DND-41 (cell line): ENCODE results near the gene C11orf87.

Experiments used
- ATAC-seq: fragments of 200-7000 bp; cut with Tn5 transposase; 3 replicates; pipeline ENCODE4 v1.9.1; 2021; ENCODE audit warnings: low read depth; ENCODE audit not compliant: insufficient read depth
- DNase-seq: peaks from one replicate; pipeline ENCODE4 v3.0.0-alpha.2; 2020
- H2AFZ ChIP-seq: 2 replicates; pipeline ENCODE4 v1.6.0; 2012; ENCODE audit warnings: low read depth, low read length
- H3K27ac ChIP-seq: 2 replicates; pipeline ENCODE4 v1.5.1; 2012; ENCODE audit warnings: low read length, inconsistent platforms
- H3K27me3 ChIP-seq: fragments of 200-600 bp; sonication (generic); 2 replicates; pipeline ENCODE4 v1.6.0; 2012; ENCODE audit warnings: low read length, mild to moderate bottlenecking, inconsistent platforms; ENCODE audit not compliant: insufficient read depth, poor library complexity
- H3K36me3 ChIP-seq: 2 replicates; pipeline ENCODE4 v1.5.1; 2012; ENCODE audit warnings: low read length, inconsistent platforms; ENCODE audit not compliant: insufficient read depth
- H3K4me1 ChIP-seq: 2 replicates; pipeline ENCODE4 v1.5.1; 2012; ENCODE audit warnings: mild to moderate bottlenecking, low read length; ENCODE audit not compliant: insufficient read depth
- H3K4me2 ChIP-seq: 2 replicates; pipeline ENCODE4 v1.6.0; 2012; ENCODE audit warnings: mild to moderate bottlenecking, moderate library complexity, low read length, inconsistent platforms; ENCODE audit not compliant: insufficient read depth
- H3K4me3 ChIP-seq, 2 experiments: fragments of 200-600 bp in 1 of 2; shearing (Covaris generic) in 1 of 2; 2 replicates each; pipeline ENCODE4 v1.5.1; 2012 to 2016; ENCODE audit warnings: inconsistent platforms in 2 of 2, low read length in 2 of 2, mild to moderate bottlenecking in 2 of 2, low read depth in 1 of 2, moderate library complexity in 1 of 2
- H3K79me2 ChIP-seq: 2 replicates; pipeline ENCODE4 v1.6.0; 2012; ENCODE audit warnings: low read length, inconsistent platforms; ENCODE audit not compliant: insufficient read depth
- H3K9ac ChIP-seq: 2 replicates; pipeline ENCODE4 v1.6.0; 2012; ENCODE audit warnings: low read depth, mild to moderate bottlenecking, inconsistent platforms, low read length, moderate library complexity
- H3K9me3 ChIP-seq: 2 replicates; pipeline ENCODE4 v1.5.1; 2012; ENCODE audit warnings: low read length, moderate library complexity, mild to moderate bottlenecking, inconsistent platforms; ENCODE audit not compliant: insufficient read depth, severe bottlenecking
- H4K20me1 ChIP-seq: 2 replicates; pipeline ENCODE4 v1.6.0; 2012; ENCODE audit warnings: low read length; ENCODE audit not compliant: insufficient read depth
- EZH2 ChIP-seq: IDR thresholded peaks from 3 replicates; pipeline ENCODE4 v1.6.1; 2012; ENCODE audit warnings: borderline replicate concordance, low read depth, mild to moderate bottlenecking, moderate library complexity, low read length, inconsistent platforms; ENCODE audit not compliant: severe bottlenecking
- TF ChIP-seq, protein P1 (sequence below): IDR thresholded peaks from 2 replicates; pipeline ENCODE4 v1.5.1; 2012; ENCODE audit warnings: borderline replicate concordance, low read length, moderate library complexity, mild to moderate bottlenecking; ENCODE audit not compliant: poor library complexity, severe bottlenecking; ENCODE audit errors: extremely low read depth

The C11orf87 gene

DNA sequence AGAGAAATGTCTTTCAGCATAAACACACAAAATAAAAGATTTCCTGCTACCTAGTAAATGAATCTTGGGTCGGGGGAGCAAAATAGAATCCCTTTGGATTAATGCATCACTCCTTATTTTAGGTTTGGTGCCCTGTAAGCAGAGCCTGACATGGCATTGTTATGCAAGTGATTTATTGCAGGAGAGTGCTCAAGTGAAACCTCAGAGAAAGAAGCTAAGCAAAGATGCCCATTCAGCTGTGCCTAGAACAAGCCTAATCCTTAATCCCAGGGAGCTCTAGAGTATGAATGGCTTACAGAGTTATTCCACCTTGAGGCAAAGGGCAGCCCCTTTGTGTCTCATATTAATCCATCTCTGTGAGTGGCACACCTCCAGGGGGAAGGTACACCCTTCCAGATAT lies 21.1 kb downstream of the C11orf87 start:
- H3K27me3 ChIP-seq: no peaks in the 10 kb centered on the region
- no peak overlapping the region for H3K27ac ChIP-seq
- ATAC-seq (no peak), DNase-seq (no peak)
- H3K4me1 ChIP-seq: no peaks in the 10 kb centered on the region
- no peak overlapping the region for H3K4me3 ChIP-seq
- no peak overlapping the region for H3K4me2 ChIP-seq
- H3K9ac ChIP-seq: no peak overlapping the region
- no peaks in the 10 kb centered on the region for H4K20me1 ChIP-seq
- no peaks in the 10 kb centered on the region for H3K9me3 ChIP-seq
- H3K36me3 ChIP-seq: no peaks in the 10 kb centered on the region
- TF ChIP-seq, protein P1, sequence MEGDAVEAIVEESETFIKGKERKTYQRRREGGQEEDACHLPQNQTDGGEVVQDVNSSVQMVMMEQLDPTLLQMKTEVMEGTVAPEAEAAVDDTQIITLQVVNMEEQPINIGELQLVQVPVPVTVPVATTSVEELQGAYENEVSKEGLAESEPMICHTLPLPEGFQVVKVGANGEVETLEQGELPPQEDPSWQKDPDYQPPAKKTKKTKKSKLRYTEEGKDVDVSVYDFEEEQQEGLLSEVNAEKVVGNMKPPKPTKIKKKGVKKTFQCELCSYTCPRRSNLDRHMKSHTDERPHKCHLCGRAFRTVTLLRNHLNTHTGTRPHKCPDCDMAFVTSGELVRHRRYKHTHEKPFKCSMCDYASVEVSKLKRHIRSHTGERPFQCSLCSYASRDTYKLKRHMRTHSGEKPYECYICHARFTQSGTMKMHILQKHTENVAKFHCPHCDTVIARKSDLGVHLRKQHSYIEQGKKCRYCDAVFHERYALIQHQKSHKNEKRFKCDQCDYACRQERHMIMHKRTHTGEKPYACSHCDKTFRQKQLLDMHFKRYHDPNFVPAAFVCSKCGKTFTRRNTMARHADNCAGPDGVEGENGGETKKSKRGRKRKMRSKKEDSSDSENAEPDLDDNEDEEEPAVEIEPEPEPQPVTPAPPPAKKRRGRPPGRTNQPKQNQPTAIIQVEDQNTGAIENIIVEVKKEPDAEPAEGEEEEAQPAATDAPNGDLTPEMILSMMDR: no peak
- no peak for TF ChIP-seq EZH2
- no peaks in the 10 kb centered on the region for H3K79me2 ChIP-seq
- no peak overlapping the region for H2AFZ ChIP-seq

DNA sequence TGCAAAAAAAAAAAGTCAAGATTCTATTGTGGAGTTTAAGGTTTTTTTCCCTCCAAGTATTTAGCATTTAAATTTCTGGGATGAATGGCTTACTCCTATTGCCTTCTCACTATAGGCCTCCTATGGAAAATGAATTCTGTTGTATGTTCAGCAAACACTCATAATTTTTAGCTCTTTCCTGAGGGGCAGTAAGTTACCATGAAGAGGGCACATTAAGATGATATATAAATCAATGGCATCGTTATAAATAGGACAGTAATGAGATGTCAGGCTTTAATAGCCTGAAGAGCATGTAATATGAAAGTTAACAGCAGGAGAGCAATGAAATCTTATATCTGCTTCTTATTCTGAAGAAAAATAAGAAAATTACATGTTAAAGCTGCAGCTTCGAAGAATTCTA lies 32.9 kb downstream of the C11orf87 start:
- H3K27ac ChIP-seq: no peak overlapping the region
- H3K79me2 ChIP-seq: no peaks in the 10 kb centered on the region
- no peaks in the 10 kb centered on the region for H3K9me3 ChIP-seq
- TF ChIP-seq EZH2: no peak
- TF ChIP-seq, protein P1: no peak
- no peaks in the 10 kb centered on the region for H3K27me3 ChIP-seq
- no peak for DNase-seq
- no peak for ATAC-seq
- no peaks in the 10 kb centered on the region for H4K20me1 ChIP-seq
- no peak overlapping the region for H2AFZ ChIP-seq
- no peak overlapping the region for H3K9ac ChIP-seq
- H3K4me1 ChIP-seq: no peaks in the 10 kb centered on the region
- H3K4me3 ChIP-seq: no peak overlapping the region
- H3K4me2 ChIP-seq: no peak overlapping the region
- H3K36me3 ChIP-seq: no peaks in the 10 kb centered on the region
